GM15510 (cell line): ENCODE measurements around the gene LHFPL3.

Experiments
- POLR2A ChIP-seq: IDR thresholded peaks from 3 replicates; pipeline ENCODE4 v1.6.1; 2011; ENCODE audit warnings: borderline replicate concordance; ENCODE audit not compliant: insufficient read length; ENCODE audit errors: extremely low read depth

The LHFPL3 gene

DNA sequence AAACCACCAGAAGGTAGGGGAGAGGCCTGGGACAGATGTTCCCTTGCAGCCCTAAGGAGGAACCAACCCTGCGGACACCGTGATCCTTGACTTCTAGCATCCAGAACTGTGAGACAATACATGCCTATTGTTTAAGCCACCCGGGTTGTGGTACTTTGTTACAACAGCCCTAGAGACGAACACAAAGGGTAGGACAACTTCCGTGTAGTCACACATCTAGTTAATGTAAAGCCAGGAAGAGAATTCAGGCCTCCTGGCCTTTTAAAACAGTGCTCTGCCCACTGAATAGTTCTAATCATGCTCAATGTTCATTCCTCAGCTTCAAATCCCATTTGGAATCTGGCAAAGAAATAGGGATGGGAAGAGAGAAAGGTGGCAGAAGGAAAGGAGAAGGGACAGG is 445.4 kb downstream of the LHFPL3 start:
- no peak for TF ChIP-seq POLR2A

DNA sequence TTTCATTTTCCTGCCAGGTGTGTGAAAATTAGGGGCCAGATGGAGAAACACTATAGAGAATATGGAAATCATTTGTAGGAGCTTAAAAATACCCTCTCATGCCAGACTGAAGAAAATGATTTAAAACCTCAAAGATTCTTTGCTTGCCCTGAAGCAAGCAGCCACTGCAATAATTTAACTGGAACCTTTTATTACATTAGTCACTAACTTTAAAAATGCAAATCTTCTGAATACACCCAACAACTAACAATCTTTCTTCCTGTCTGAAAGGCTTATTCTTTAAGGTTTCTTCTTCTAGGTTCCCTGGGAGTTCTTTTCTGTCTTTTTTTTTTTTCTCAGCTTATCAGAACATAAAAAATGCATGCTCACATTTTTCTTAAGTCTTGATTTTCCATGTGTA is 447.1 kb downstream of the LHFPL3 start:
- TF ChIP-seq POLR2A = no peak

DNA sequence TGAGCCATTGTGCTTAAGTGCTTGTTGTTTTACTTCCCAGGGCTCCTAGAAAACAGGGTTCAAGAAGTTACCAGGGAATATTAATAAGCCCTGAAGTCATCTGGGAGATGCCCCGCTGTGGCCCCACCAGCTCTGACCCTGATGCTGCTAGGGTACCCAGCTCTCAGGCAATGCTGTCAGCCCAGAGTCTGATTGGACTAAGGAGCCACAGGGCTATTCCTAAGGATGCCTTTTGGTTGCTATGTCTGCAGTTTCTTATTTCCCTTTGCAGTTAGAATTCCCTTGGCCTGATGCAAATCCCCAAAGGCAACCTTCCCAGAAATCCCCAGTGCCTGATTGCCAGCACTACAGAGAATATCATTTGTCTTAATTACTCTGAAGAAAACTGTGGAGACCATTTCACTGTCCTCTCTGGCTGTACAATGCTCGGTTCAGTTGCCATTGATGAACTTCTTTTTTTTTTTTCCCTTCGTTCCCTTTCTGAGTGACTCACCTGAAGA is 448.9 kb downstream of the LHFPL3 start:
- no peak for TF ChIP-seq POLR2A

DNA sequence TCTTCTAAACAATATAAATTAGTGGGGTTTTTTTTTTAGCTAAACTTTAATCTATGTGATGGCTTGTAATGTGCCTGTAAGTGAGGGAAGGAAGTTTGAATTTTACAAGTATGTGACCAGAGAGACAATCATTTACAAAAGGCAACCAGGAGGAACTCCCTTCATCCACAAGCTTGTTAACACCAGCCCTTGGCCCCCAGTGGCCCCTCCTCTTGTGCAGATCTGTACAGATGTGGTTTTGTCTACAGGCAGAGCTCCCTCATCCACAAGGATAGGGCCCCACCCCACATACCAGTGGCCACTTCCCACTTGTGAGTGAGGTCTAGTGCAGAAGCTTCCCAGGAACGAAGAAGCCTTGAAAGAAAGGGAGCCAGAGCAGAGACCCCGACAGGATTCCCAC is 451.5 kb downstream of the LHFPL3 start:
- no peak for TF ChIP-seq POLR2A

DNA sequence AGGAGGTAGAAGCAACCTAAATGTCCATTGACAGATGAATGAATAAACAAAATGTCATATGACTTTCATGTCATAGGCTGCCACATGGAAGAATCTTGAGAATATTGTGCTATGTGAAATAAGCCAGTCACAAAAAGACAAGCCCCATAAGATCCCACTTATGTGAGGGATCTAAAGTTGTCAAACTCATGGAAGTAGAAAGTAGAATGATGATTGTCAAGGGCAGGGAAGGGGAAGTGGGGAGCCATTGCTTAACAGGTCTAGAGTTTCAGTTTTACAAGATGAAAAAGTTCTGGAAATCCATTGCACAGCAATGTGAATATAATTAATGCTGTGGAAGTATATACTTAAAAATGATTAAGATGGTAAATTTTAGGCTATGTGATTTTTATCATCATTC is 456.3 kb downstream of the LHFPL3 start:
- no peak for TF ChIP-seq POLR2A

DNA sequence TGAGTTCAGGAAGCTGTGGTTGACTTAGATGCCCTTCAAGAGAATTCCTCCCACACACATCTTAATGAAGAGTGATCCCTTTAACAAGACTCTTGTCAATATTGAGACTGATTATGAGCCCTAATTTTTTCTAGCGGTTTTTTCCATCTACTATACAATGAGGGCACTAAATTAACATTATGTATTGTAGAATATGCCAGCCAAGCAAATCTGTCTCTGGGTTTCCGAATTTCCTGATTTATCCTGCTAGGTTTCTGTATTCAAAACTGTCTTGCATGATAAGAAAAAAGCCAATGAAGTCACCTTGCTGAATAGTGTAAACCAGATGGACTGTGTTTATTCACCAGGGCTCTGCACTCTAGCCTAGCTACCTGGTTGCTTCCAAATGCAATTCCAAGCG is 461.4 kb downstream of the LHFPL3 start:
- no peak for TF ChIP-seq POLR2A

DNA sequence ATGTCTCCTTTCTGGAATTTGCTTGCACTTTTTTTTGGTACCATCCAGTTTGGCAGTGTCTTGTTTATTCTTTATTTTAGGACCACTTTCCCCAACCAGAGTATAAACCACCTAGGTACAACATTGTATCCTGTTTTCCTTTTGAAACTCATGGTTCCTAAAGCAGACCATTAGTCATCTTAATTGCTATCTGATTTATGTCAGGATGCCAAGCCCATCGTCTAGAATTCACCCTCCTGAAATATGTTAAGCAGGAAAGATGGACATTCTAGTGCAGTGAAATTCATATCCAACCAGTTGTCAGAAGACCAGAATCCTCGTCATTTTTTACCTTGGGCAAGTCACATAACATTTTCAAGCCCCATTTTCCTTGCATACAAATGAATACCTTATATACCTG is 462.0 kb downstream of the LHFPL3 start:
- no peak for TF ChIP-seq POLR2A

DNA sequence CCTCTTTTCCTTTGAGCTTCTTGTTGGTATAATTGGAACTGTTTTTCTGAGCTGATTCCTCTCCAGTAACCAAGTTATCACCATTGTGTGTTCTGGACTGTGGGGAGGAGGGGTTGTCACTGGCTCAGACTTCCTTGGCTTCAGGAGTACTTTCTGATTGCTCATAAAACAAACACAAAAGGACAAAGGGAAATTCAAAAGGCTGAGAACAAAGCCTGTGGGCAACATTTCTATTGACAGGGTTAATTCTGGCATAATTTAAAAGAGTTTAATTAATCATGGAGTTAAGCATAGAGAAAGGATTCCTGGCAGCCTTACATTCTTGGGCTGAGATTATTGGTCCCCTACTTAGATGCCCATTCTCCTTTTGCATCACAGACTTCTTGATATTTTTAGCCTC is 462.7 kb downstream of the LHFPL3 start:
- TF ChIP-seq POLR2A = no peak

DNA sequence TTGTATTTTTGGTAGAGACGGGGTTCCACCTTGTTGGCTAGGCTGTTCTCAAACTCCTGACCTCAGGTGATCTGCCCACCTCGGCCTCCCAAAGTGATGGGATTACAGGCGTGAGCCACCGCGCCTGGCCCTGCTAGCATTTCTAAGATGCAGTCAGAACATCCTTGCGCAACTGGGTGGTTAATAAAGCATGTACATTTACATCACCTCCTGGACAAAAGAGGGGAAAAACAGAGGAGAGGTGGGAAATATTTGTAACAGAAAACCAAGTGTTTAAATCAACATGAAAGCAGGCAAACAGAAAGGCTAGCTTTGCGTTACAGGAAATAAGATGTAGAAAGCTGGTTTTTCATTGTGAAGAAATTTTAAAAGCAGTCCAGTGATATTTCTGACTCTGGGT is 464.7 kb downstream of the LHFPL3 start:
- TF ChIP-seq POLR2A = no peak

DNA sequence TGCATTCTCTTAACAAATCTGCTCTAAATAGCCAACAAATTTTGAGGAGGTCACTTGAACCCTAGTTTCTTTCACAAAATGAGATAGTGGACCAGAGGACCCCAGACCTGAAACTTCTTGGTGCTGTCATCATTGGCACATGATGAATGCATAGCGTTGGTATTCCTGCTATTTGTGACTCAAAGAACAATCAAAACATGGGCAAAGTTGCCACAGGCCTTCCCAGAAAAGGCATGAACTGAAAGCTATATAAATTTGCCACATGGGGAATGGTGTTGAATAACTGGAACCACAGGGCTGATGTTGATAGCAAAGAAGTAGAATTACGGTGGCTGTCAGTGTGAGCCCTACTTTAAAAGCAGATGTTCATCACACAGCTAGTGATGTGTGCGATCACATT is 465.8 kb downstream of the LHFPL3 start:
- TF ChIP-seq POLR2A = no peak

DNA sequence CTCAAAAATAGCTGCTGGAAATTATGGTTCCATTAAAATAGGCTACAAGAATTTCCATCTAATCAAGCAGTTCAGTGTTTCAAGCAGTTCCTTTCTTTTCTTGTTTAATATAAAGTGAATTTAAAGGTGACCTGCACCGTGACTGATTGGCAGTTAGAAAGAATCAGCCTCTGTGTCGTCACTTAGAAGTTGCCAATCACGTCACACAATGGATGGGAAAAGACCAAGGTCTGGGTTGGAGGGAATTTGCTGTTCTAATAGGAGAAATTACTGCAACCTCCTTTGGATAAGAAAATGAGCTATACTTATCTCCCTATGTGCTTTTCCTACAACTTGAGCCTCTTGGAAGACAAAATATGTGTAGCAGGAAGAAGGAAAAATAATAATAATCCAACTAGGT is 466.2 kb downstream of the LHFPL3 start:
- TF ChIP-seq POLR2A = no peak

DNA sequence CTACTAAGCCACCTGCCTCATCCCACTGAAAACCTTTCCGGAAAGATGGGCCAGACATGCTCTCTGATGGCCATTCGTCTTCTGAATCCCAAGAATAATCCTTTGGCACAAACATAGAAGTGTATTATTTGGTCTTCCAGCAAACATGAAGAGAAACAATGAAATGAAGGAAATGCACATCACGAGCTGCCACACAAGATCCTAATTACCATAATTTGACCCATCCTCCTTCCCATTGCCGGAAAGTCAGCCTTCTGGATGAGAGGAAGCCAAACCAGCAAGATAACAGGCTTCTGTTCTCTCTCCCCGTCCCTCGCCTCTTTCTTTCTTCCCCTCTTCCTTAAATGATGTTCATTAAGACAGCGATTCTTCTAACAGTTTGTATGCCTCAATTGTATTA is 466.7 kb downstream of the LHFPL3 start:
- TF ChIP-seq POLR2A = no peak

DNA sequence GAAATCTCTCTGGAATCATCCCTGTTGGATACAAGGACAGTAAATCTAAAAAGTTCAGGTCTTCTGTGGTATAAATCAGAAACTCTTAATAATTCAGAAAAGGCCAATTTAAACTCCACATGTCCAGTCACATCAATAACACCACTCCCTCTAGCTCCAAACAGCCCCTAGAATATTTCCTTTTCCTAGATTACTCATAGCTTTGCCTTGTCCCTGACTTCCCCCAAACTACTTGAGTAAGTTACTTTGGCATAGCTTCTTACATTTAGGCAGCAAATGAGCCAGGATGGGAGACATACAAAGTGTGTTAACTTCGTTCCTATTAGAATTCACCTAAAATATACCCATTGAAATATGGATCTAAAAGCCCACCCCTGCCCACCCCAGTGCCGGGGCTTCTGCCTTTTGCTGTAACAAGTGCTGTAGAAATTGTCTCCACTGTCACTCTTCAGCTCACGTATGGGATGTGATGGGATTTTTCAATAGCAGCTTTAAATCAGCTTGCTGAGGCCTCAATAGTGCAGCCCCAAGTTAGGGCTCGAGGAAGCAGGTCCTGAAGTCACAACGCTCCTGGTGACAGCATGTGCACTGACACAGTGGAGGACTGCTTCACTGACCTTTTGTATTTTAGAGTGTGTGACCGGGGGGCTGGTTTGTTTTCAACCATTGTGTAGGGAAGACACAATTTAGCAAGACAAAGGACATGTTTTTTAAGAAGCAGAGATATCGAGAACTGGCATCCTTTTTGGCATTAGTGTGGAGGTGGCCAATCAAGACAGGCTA is 467.4 kb downstream of the LHFPL3 start:
- TF ChIP-seq POLR2A = no peak

DNA sequence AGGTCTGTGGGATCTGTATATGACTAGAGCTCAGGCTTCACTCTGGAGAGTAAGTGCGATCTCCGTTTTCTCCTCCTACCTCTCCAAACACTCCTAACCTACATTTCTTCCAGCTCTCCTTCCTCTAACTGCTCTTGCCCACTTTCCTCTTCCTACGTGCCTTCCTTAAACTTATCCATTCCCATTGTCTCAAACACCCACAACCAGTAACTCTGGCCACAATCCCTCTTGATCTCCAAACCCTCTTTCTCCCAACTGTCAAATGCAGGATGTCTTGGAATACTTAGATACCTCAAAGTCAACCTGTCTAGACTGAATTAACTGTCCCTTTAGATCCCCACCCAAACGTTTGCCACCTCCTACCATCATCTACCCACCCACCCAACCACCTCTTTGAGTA is 471.9 kb downstream of the LHFPL3 start:
- no peak for TF ChIP-seq POLR2A

DNA sequence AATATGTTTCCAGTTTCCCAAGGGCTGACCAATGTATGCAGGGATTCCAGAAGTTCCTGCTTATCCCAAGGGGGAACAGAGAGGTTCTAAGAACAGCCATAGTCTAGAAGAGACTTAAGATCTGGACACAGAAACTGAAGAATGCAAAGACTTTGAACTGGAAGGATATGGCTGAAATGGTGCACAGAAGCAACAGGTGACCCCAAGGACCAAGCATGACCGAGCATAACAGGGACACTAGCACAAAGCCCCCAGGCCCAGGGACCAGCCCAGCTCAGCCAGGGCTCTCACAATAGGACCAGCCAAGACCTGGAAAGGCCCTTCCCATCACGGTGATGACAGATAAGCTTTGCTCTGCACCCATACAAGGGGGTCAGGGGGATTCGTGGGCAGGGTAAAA is 472.6 kb downstream of the LHFPL3 start:
- TF ChIP-seq POLR2A = no peak

DNA sequence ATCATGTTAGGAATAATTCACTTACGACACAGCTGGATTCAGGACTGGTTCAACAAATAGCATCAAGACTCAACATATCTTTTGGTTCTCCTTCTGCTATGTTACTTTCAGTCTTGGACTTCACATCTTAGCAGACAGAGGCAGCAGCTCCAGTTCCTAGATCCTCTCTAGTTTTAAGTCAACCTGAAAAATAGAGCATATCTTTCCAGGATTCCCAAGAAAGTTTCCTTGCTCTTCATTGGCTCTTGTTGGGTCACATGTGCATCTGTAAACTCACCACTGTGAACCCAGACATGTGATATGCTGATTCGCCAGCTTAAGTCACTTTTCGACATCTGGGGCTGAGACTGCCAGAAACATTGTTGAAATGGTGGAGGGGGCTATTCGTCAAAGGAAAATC is 475.5 kb downstream of the LHFPL3 start:
- TF ChIP-seq POLR2A = no peak
